ENCODE measurements around the gene SSR1.
A peak's percentile ranks its signal among the peaks of the same experiment; 100 is the strongest.
"Not testable (repeated sequence)": the region's sequence is repeated elsewhere in the genome, so short reads cannot be mapped to it uniquely, and the experiment has no call there.

The SSR1 gene

DNA sequence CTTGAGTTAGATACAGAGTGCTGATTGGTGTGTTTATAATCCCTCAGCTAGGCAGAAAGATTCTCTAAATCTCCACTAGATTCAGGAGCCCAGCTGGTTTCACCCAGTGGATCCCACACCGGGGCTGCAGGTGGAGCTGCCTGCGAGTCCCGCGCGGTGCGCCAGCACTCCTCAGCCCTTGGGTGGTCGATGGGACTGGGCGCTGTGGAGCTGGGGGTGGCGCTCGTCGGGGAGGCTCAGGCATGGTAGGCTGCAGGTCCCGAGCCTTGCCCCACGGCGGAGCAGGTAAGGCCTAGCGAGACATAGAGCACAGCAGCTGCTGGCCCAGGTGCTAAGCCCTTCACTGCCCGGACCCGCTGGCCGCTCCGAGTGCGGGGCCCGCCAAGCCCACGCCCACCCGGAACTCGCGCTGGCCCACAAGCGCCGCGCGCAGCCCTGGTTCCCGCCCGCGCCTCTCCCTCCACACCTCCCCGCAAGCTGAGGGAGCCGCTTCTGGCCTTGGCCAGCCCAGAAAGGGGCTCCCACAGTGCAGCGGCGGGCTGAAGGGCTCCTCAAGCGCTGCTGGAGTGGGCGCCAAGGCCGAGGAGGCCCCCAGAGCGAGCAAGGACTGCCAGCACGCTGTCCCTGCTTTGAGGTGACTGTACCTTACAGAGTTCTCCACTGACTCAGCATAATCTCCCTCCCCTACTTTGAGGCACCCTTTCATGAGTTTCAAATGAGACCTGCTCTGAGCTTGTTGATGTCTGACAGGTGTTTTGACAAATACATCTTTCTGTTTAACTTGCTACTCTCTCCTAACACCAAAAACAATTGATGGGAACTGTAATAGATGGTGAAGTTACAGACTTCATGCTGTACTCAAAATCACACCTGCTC, 3.9 kb upstream of the SSR1 start:
- DNase-seq, result no peak

DNA sequence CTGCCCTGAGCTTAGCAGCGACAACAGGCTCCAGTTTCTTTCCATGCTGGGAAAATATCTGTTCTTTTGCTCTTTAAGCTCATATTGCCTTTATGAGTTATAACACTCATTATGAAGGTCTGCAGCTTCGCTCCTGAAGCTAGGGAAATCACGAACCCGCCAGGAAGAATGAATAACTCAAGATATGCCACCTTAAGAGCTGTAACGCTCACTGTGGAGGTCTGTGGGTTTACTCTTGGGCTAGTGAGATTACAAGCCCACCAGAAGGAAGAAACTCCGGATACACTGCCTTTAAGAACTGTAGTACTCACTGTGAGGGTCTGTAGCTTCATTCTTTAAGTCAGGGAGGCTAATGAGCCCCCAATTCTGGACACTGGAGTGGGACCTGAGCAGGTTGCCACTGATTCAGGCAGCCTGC, 3.0 kb upstream of the SSR1 start:
- no peak for DNase-seq

DNA sequence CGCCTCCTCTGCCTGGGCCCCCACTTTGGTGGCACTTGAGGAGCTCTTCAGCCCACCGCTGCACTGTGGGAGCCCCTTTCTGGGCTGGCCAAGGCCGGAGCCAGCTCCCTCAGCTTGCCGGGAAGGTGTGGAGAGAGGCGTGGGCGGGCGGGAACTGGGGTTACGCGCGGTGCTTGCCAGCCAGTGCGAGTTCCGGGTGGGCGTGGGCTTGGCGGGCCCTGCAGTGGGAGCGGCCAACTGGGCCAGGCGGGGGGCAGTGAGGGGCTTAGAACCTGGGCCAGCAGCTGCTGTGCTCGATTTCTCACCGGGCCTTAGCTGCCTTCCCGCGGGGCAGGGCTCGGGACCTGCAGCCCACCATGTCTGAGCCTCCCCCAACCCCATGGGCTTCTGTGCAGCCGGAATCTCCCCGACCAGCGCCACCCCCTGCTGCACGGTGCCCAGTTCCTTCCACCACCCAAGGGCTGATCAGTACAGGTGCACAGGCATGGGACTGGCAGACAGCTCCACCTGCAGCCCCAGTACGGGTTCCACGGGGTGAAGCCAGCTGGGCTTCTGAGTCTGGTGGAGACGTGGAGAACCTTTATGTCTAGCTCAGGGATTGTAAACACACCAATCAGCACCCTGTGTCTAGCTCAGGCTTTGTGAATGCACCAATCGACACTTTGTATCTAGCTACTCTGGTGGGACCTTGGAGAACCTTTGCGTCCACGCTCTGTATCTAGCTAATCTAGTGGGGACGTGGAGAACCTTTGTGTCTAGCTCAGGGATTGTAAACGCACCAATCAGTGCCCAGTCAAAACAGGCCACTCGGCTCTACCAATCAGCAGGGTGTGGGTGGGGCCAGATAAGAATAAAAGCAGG, 2.3 kb upstream of the SSR1 start:
- DNase-seq, result not testable (repeated sequence)

DNA sequence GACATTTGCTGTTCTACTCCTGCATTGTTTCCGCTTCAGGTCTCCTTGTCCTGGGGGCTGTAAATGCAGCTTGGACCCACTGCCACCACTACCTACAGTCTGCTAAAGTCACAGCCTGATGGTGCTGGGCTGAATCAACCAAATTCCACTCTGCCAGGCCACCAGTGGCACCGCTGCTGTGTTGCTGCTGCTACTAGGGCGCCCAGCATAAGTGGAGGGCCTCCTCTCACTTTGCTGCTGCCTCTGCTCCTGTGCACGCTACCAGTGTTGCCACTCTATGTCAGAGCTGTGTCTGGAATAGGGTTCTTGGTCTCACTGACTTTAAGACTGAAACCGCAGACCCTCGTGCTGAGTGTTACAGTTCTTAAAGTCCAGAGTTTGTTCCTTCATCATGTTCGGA, 1.4 kb upstream of the SSR1 start:
- DNase-seq, result no peak

DNA sequence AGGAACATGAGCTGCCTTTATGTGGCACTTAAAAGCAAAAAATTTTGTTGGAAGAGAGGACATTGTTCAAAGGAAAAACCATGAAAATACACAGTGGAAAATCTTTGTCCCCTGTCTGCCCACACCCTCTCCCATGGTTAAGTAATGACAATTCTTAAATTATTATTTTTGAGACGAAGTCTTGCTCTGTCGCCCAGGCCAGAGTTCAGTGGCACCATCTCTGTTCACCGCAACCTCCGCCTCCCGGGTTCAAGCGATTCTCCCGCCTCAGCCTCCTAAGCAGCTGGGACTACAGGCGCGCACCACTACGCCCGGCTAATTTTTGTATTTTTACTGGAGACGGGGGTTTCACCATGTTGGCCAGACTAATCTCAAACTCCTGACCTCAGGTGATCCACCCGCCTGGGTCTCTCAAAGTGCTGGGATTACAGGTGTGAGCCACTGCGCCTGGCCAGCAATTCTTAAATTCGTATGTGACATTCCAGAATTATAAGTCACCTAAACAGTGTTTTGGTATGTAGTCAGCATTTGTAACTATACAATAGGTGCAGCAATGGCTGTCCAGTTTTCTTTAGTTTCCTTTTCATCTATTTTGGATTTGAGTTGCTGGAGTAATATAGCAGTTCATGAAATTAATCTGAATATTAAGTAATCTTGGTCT, 636 bp upstream of the SSR1 start:
- DNase-seq, result peak; percentile 21

DNA sequence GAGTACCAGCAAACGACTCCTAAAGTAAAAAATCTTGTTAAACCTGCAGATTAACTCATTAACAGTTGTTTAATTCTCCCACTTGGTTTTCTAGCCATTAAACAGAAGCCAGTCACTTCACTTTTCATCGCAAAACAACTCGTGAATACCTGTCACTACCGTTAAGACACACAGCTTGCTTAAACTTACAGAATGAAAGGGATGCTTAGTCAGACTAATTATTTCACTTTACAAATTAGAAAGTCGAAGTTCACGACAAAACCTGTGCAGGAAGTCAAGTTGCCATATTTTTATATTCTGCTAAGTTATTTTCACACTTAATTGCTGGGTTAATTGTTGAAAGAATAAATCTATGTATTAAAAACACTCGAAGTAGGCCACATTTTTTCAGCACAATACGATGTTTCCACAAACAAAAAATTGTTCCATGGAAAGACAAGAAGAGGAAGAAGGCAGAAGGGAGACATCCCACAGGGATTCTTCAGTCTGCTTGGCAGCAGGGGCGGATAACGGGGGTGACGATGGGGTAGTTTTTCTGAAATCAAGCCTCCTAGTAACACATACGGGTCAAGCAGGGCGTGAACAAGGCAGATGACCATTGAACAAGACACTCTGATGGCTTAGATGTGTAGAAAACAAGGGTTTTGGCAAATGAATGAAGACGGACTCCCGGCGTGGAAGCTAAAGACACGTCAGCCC, 933 bp downstream of the SSR1 start:
- DNase-seq, result peak; percentile 51

DNA sequence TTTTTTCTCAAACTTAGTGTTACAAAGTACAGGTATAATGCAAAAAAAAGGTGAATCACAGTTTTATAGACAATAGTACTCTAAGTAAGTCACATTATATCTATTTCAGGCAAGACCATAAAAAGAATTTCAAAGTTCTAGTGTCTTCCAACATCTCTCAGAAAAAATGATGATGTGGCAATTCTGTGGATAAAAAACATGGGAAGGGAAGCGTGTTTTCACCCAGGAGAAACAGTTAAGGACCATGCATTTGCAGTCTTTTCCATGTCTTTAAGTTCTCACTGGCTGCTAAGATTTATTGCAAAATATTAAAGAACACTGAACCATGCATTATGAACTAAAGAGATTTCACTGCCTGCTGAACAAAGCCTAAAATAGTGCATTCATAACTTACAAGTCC, 1.8 kb downstream of the SSR1 start:
- no peak for DNase-seq

DNA sequence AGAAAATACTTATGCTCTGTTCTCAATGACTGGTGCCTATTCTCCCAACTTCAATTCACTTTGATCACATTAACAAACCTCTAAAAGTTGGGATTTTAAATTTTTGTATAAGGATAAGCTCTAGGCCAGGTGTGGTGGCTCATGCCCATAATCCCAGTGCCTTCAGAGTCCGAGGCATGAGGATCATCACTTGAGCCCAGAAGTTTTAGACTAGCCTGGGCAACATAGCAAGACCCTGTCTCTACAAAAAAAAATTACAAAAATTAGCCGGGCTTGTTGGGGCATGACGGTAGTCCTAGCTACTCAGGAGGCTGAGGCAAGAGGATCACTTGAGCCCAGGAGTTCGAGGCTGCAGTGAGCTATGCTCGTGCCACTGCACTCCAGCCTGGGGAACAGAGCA, 3.9 kb downstream of the SSR1 start:
- DNase-seq, result no peak

DNA sequence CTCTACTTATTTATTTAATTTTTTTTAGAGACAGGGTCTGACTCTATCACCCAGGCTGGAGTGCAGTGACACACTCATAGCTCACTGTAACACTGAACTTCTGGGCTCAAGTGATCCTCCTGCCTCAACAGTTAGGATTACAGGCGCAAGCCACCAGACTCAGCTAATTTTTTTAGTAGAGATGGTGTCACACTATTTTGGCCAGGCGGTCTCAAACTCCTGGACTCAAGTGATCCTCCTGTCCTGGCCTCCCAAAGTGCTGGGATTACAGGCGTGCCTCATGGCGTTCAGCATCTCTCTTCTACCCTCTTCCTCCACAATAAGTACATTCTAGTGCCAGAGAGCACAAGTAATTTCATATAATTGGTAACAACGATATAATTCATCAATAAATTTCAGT, 5.5 kb downstream of the SSR1 start:
- no peak for DNase-seq

DNA sequence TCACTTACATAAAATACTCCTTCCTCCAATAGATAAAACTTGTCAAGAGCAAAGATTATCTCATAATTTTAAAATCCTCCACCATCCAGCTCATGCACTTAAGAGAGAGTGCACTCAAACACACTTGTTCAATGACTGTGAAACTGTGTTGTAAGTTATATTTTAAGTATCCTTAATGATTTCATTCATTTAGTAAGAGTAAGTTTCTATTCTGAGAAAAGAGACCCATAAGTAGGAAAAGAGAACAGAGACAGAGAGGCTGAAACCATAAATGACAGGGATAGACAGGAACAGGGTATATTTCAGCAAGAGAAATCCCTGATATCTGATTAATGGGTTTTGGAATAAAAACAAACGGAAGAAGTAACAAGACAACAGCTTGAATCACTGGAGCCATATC, 8.2 kb downstream of the SSR1 start:
- peak; percentile 67 for DNase-seq

DNA sequence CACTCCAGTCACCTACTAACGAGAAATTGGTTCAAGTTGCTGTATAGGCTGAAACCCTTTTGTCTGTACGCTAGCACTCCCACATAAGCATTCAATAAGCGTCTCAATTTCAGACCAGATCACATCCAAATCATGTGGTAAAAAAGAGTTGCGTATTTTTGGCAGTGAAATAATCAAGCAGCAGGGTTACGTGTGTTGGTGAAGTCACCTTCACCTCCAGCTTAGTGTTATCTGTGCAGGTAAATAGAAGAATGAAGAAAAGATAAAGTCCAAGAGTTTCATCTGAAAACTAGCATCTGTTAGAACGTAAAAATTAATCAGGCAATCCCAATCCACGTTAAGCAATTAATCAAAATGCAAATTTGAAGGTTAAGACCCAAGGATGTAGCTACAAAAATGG, 11.3 kb downstream of the SSR1 start:
- no peak for DNase-seq

DNA sequence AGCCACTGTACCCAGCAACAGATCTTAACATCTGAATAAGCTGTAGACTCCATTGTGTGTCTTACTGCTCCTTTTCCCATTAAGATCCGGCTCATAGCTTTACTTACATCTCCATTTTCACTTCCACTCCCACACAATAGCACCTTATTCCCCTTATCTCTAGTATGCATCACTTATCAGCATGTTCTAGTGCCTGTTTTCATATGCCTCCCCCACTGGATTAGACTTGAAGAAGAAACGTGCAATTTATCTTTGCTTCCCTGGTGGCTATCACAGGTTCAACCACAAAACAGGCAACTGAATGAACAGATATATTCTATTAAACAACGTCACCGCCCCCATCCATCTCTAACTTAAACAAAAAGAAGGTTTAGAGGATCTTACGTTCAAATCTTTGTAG, 12.1 kb downstream of the SSR1 start:
- no peak for DNase-seq

DNA sequence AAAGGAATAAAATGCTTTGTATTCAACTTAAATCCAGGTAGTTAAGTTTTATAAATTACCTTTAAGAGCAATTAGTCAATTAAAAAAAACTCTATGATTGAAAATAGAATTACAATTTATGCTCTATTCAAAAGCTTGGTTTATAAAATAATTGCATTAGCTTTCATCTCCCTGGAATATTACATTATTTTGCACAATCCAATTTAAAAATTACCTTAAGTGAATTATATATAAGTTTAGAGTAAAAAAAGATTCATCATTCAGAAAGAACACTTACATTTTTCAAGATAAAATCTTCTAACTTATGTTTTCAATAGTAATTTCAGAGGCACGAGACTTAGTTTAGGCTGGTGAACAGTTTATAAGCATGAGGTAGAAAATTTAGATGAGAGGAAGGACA, 14.9 kb downstream of the SSR1 start:
- DNase-seq, result no peak

DNA sequence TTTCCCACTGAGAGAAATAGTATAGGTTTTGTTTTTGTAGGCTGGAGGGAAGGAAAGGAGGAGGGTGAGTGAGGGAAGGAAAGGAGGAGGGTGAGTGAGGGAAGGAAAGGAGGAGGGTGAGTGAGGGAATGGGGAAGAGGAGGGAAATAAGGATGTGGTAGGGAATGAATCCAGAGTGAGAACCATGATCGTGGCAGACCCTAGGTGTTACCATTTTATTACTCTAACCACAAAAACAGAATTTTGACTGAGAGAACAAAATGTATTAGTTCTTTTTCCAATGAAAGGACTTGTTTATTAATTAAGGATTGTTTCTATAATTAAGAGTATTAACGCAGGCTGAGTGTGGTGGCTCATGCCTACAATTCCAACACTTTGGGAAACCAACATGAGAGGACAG, 16.4 kb downstream of the SSR1 start:
- no peak for DNase-seq

DNA sequence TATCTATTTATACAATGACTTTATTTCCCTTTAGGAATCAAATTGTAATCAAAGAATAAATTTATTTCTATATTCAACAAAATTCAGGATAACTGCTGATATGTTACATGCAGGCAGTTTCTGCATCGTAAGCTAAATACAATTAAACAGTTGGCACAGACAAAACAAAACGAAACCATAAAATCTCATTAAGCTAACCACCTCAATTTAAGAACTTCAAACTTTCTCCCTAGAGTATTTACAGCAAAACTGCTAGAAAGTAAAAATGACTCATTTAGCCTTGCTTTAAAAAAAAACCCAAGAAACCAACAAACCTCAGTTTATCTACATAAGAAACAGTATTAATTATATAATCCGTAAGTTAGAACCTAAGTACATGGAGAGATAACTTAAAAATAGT, 17.1 kb downstream of the SSR1 start:
- no peak for DNase-seq

DNA sequence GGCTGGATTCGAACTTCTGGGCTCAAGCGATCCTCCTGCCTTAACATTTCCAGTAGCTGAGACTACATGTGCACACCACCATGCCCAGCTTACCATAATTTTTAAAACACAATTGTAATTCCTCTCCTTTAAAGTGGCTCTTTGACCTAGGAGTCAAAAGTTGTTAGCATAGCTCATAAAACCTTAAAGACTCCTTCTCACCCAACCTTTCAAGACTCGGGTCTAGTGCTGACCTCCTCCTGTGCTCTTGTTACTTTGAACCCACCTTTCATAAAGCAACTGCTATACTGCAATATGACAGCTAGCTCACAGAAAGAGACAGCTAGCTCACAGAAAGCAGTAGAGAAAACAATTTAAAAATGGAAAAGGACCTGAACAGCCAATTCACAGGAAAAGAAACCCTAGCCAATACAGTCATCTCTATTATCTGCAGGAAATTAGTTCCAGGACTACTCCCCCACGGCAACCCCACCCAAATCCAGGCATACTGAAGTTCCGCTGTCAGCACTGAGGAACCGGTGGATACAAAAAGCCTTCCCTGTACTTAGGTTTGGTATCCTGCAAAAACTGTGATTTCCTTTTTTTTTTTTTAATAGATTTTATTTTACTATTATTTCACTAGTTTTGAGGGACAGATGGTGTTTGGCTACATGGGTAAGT, 20.3 kb downstream of the SSR1 start:
- DNase-seq, result no peak

DNA sequence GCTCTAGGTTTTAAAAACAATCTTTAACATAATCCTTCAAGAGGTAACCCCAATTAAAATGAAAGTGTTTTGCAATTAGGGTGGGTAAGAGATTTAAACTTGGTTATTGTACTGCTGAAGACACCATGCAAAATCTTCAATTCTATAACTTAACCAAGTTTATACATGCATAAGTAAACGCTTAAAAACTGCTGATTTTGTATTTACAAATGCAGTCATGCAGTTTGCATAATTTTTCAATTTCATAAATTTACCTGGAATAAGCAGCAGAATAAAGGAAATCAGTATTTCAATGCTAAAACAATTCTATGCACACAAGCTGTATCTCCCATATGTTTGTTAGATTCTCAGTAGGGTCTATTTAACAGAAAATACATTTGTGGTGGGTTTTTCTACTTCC, 22.9 kb downstream of the SSR1 start:
- DNase-seq, result no peak

DNA sequence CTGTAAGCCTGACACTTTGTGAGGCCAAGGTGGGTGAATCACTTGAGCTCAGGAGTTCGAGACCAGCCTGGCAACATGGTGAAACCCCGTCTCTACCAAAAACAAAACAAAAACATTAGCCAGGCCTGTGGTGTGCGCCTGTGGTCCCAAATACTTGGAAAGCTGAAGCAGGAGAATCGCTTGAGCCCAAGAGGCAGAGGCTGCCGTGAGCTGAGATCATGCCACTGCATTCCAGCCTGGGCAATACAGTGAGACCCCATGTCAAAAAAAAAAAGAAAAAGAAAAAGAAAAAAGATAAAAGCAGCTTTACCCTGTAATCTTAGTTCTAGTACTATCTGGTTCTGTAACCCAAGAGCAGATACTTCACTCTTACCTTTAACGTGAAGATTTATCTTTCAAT, 27.6 kb downstream of the SSR1 start:
- DNase-seq, result no peak

DNA sequence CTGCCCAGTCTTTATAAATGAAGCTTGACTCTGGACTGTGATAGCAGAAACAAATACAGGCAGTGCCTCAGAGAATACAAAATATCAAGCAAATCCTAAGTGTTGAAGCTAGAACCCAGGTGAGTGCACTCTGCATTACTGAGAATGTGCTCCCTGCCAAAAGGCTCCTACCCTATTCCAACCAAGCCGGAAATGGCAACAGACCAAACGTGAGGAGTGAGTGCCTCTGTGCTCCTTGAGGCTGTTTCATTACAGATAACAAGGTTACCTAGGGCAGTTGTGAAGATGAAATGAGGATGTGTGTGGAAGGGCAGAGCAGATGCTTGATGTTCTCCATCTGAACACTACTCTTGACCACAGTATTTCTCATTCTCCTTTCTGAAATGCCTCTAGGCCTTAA, 29.3 kb downstream of the SSR1 start:
- DNase-seq, result no peak

DNA sequence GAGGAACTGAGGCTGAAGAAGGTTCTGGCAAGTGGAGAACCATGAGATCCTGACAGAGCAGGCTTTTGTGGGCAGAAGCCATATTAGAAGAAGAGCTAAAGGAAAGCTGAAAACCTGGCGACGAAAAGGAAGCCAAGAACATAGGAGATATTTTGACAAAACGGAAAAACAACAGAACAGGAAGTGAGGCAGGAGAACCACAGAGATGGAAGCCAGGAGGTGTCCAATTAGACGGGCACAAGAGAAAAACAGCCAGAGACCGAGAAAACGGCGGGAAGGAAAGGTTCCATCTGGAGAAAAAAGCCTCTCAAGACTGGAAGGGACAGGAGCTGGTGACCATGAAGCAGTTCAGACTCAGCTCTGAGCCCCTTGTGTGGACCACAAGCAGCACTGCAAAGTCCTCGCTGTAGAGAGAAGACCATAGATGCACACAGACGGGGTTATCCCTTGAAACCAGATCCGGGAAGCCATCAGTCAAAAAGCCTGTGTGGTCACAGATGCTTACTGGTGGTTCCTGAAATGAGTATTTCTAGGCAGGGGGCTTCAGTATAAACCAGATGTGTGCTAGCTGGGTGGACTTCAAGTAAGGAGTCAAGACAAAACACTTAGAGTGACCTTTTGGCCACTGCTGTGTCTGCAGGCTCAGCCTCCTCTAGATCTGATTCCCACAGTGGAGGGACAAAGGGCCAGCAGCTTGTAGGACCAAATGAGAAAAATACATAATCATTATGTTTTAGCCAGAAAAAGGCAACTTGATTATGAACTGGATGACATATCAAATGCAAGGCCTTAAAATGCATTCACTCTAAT, 30.7 kb downstream of the SSR1 start:
- DNase-seq, result no peak

DNA sequence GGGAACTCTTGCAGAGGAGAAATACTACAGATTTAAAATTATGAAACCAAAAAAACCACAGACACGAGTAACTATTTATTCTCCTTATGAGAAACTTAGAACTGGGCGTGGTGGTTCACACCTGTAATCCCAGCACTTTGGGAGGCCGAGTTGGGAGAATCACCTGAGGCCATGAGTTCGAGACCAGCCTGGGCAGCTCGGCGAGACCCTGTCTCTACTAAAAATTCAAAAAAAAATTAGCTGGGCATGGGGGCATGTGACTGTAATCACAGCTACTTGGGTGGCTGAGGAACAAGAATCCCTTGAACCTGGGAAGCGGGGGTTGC, 36.8 kb downstream of the SSR1 start:
- no peak for DNase-seq

DNA sequence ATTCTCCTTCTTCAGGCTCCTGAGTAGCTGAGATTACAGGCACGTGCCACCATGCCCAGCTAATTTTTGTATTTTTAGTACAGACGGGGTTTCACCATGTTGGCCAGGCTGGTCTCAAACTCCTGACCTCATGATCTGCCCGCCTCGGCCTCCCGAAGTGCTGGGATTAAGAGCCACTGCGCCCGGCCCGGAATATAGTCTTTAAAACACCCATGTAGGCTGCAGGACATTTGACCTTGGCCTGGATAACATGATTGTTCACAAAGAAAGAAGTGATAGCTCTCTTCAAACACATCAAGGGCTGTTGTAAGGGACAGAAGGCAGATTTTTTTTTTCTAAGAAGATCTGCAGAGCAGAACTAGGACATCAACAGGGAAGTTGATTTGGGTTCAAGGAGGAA, 38.5 kb downstream of the SSR1 start:
- DNase-seq, result not testable (repeated sequence)

All from suppressor macrophage treated with lipopolysaccharide for 4 hours (primary cell).